Fibroblast of lung (primary cell): ENCODE results near the gene GOLGA6L2. TPM values are rescaled to one million over a fixed set of nuclear protein-coding genes. Genes with fewer than 3 reads are reported as not detected.

Source experiments
- DNase-seq, 2 donors: peaks; one replicate each; pipeline versions ENCODE4 v3.0.0 to v3.0.0-alpha.2; 2010; ENCODE audit warnings: low read depth in 2 of 2
- H2AFZ ChIP-seq: 2 replicates; pipeline ENCODE4 v1.5.1; 2012; ENCODE audit warnings: low read length, control low read depth, inconsistent platforms
- H3K27ac ChIP-seq: 2 replicates; pipeline ENCODE4 v1.5.1; 2011; ENCODE audit warnings: low read length, control low read depth; ENCODE audit not compliant: insufficient read depth
- H3K27me3 ChIP-seq: 2 replicates; pipeline ENCODE4 v1.5.1; 2011; ENCODE audit warnings: mild to moderate bottlenecking, low read length; ENCODE audit not compliant: control insufficient read depth, insufficient read depth
- H3K36me3 ChIP-seq: 2 replicates; pipeline ENCODE4 v1.5.1; 2011; ENCODE audit warnings: low read length; ENCODE audit not compliant: control insufficient read depth, insufficient read depth
- H3K4me1 ChIP-seq: 2 replicates; pipeline ENCODE4 v1.5.1; 2011; ENCODE audit warnings: low read length; ENCODE audit not compliant: control insufficient read depth, insufficient read depth; ENCODE audit errors: extremely low read depth
- H3K4me2 ChIP-seq: 2 replicates; pipeline ENCODE4 v1.5.1; 2011; ENCODE audit warnings: low read length, control low read depth; ENCODE audit not compliant: insufficient read depth; ENCODE audit errors: extremely low read depth
- H3K4me3 ChIP-seq, 4 experiments: fragments of 200-600 bp in 1 of 4; sonication (generic) in 1 of 4; replicated peaks in 1 of 4; 2 replicates each; pipeline ENCODE4 v1.5.1; 2011 to 2016; ENCODE audit warnings: low read length in 4 of 4, low read depth in 3 of 4, mild to moderate bottlenecking in 3 of 4, control low read depth in 2 of 4, inconsistent platforms in 1 of 4, mixed read lengths in 1 of 4; ENCODE audit not compliant: insufficient read depth in 1 of 4; ENCODE audit errors: control extremely low read depth in 1 of 4
- H3K79me2 ChIP-seq: 2 replicates; pipeline ENCODE4 v1.5.1; 2012; ENCODE audit warnings: mild to moderate bottlenecking, low read length, inconsistent platforms; ENCODE audit not compliant: control insufficient read depth, insufficient read depth
- H3K9ac ChIP-seq: 2 replicates; pipeline ENCODE4 v1.5.1; 2011; ENCODE audit warnings: mild to moderate bottlenecking, low read length, control low read depth; ENCODE audit not compliant: insufficient read depth
- H3K9me3 ChIP-seq: 2 replicates; pipeline ENCODE4 v1.5.1; 2012; ENCODE audit warnings: low read depth, low read length; ENCODE audit not compliant: control insufficient read depth, insufficient read depth
- H4K20me1 ChIP-seq: 2 replicates; pipeline ENCODE4 v1.5.1; 2011; ENCODE audit warnings: low read length; ENCODE audit not compliant: control insufficient read depth, insufficient read depth; ENCODE audit errors: extremely low read depth
- CTCF ChIP-seq, 2 donors: IDR thresholded peaks in 1 of 2; conservative IDR thresholded peaks in 1 of 2; 1 replicate in 1 of 2; 2 replicates in 1 of 2; pipeline ENCODE4 v1.5.1; 2011 to 2012; ENCODE audit warnings: low read length in 2 of 2, control low read depth in 1 of 2, inconsistent platforms in 1 of 2, low read depth in 1 of 2, mild to moderate bottlenecking in 1 of 2
- EZH2 ChIP-seq: IDR thresholded peaks from 2 replicates; pipeline ENCODE4 v1.5.1; 2012; ENCODE audit warnings: low read length, control low read depth, mild to moderate bottlenecking; ENCODE audit errors: missing control alignments
- polyA plus RNA-seq, 2 donors: library from polyadenylated mRNA; depleted of rRNA in 1 of 2; stranded (reverse) in 1 of 2; unstranded in 1 of 2; fragments of >200 nt; gene quantifications; 2 replicates each; pipeline ENCODE4 v1.2.1, GENCODE V29; 2011 to 2012; ENCODE audit warnings: missing spikeins in 1 of 2
- total RNA-seq: library from RNA; depleted of rRNA; stranded (reverse); fragments of >200 nt; gene quantifications from 2 replicates; pipeline ENCODE4 v1.2.1, GENCODE V29; 2014

Gene GOLGA6L2
- total and polyA plus RNA-seq, 2 donors (not counting 1 experiment from before 2014, with no cell fraction given): not detected

- H4K20me1 ChIP-seq: no peaks in the 10 kb centered on the region
- H3K9ac ChIP-seq: no peak overlapping the region
- H3K9me3 ChIP-seq: no peaks in the 10 kb centered on the region
- DNase-seq: no peak
- H3K27me3 ChIP-seq: no peaks in the 10 kb centered on the region
- no peak overlapping the region for H3K4me2 ChIP-seq
- H3K4me3 ChIP-seq: no peak overlapping the region
- H3K4me1 ChIP-seq: no peaks in the 10 kb centered on the region
- no peak overlapping the region for H2AFZ ChIP-seq
- no peaks in the 10 kb centered on the region for H3K36me3 ChIP-seq
- no peak overlapping the region for H3K27ac ChIP-seq
- TF ChIP-seq EZH2 (no peak), CTCF (conservative IDR thresholded peaks at IDR 0.05 in 1 of 2, IDR thresholded peaks at IDR 0.05 in 1 of 2; ENCODE audit: low read depth in 1 of 2, low read length in 2 of 2) (no peak)
- H3K79me2 ChIP-seq: no peaks in the 10 kb centered on the region
Measured at GRCh38 chr15:23457890-23458289, 10.8 kb upstream of the GOLGA6L2 start.

GRCh38 chr15:23446215-23447106 lies 582 bp downstream of the GOLGA6L2 start:
- Histone ChIP-seq H3K9ac (no peak overlapping the region), H3K27ac (no peak overlapping the region), H3K4me2 (no peak overlapping the region), H4K20me1 (no peaks in the 10 kb centered on the region), H3K27me3 (no peaks in the 10 kb centered on the region), H3K9me3 (no peaks in the 10 kb centered on the region), H3K36me3 (no peaks in the 10 kb centered on the region), H3K4me3 (no peak overlapping the region), H3K79me2 (no peaks in the 10 kb centered on the region), H3K4me1 (no peaks in the 10 kb centered on the region), H2AFZ (no peak overlapping the region)
- no peak for DNase-seq
- TF ChIP-seq EZH2: no peak
- TF ChIP-seq CTCF (conservative IDR thresholded peaks at IDR 0.05 in 1 of 2, IDR thresholded peaks at IDR 0.05 in 1 of 2; ENCODE audit: low read depth in 1 of 2, low read length in 2 of 2): no peak

- TF ChIP-seq EZH2: no peak
- TF ChIP-seq CTCF (conservative IDR thresholded peaks at IDR 0.05 in 1 of 2, IDR thresholded peaks at IDR 0.05 in 1 of 2; ENCODE audit: low read depth in 1 of 2, low read length in 2 of 2): no peak
- no peak overlapping the region for H3K9ac ChIP-seq
- no peak overlapping the region for H2AFZ ChIP-seq
- H3K79me2 ChIP-seq: no peaks in the 10 kb centered on the region
- DNase-seq: no peak
- H3K4me2 ChIP-seq: no peak overlapping the region
- no peaks in the 10 kb centered on the region for H3K27me3 ChIP-seq
- H3K4me1 ChIP-seq: no peaks in the 10 kb centered on the region
- H3K27ac ChIP-seq: no peak overlapping the region
- H4K20me1 ChIP-seq: no peaks in the 10 kb centered on the region
- no peak overlapping the region for H3K4me3 ChIP-seq
- H3K9me3 ChIP-seq: no peaks in the 10 kb centered on the region
- no peaks in the 10 kb centered on the region for H3K36me3 ChIP-seq
Measured at GRCh38 chr15:23444269-23444668, 2.8 kb downstream of the GOLGA6L2 start.
